A673 (cell line): Measurements from ENCODE around the gene ATP5ME. TPM values are rescaled to one million over a fixed set of nuclear protein-coding genes. Genes with fewer than 3 reads are reported as not detected.
A peak's percentile ranks its signal among the peaks of the same experiment; 100 is the strongest.

ENCODE experiments used
- BruUV-seq: library from RNA; stranded (reverse); fragments of 400-500 nt; replicated peaks from 2 replicates; lab custom pipeline; 2021; lab: Mats Ljungman, UMichigan
- CTCF ChIA-PET: fragments of 300-600 bp; sonication (Branson Sonifier 250); formaldehyde crosslinking; loops from one replicate; lab custom pipeline; 2022; ENCODE audit warnings: antibody characterized with exemption; lab: Charles Lee
- POLR2A ChIA-PET: fragments of 300-600 bp; sonication (Branson Sonifier 250); formaldehyde crosslinking; loops from one replicate; lab custom pipeline; 2022; ENCODE audit warnings: antibody characterized with exemption; ENCODE audit not compliant: low non-redundant PET; lab: Charles Lee
- DNase-seq: peaks from one replicate; pipeline ENCODE4 v3.0.0-alpha.2; 2015; ENCODE audit warnings: low spot score
- H3K27ac ChIP-seq: fragments of 200-600 bp; sonication (generic); 2 replicates; pipeline ENCODE4 v1.5.1; 2016; ENCODE audit warnings: mixed run types, low read depth, mild to moderate bottlenecking, mixed read lengths, antibody characterized with exemption, low read length; ENCODE audit not compliant: poor library complexity, severe bottlenecking
- H3K27me3 ChIP-seq: fragments of 200-600 bp; sonication (generic); replicated peaks from 2 replicates; pipeline ENCODE4 v1.6.1; 2017; ENCODE audit warnings: mixed run types, low read depth, mild to moderate bottlenecking, mixed read lengths, antibody characterized with exemption, low read length; ENCODE audit not compliant: insufficient read depth, poor library complexity
- H3K36me3 ChIP-seq: fragments of 200-600 bp; sonication (generic); 2 replicates; pipeline ENCODE4 v1.6.1; 2016; ENCODE audit warnings: mixed run types, mild to moderate bottlenecking, mixed read lengths, antibody characterized with exemption, low read length; ENCODE audit not compliant: insufficient read depth, poor library complexity, severe bottlenecking
- H3K4me1 ChIP-seq: fragments of 200-600 bp; sonication (generic); 2 replicates; pipeline ENCODE4 v1.6.1; 2017; ENCODE audit warnings: mixed run types, mild to moderate bottlenecking, mixed read lengths, antibody characterized with exemption, low read length; ENCODE audit not compliant: insufficient read depth, poor library complexity, severe bottlenecking
- H3K4me3 ChIP-seq: fragments of 200-600 bp; sonication (generic); 2 replicates; pipeline ENCODE4 v1.5.1; 2016; ENCODE audit warnings: low read depth, mixed run types, mild to moderate bottlenecking, mixed read lengths, low read length; ENCODE audit not compliant: poor library complexity, severe bottlenecking
- H3K9me3 ChIP-seq: fragments of 200-600 bp; sonication (generic); 2 replicates; pipeline ENCODE4 v1.6.1; 2016; ENCODE audit warnings: mixed run types, low read depth, mild to moderate bottlenecking, mixed read lengths, antibody characterized with exemption, low read length; ENCODE audit not compliant: poor library complexity, severe bottlenecking
- CTCF ChIP-seq: fragments of 300-800, 200-600 bp; sonication (generic); conservative IDR thresholded peaks from 2 replicates; pipeline ENCODE4 v1.5.1; 2017; ENCODE audit warnings: low read depth, mild to moderate bottlenecking, antibody characterized with exemption, low read length, moderate library complexity, mixed read lengths
- EZH2 ChIP-seq: fragments of 200-600 bp; sonication (generic); IDR thresholded peaks from 2 replicates; pipeline ENCODE4 v1.6.1; 2017; ENCODE audit warnings: borderline replicate concordance, low read depth, mild to moderate bottlenecking, mixed read lengths, antibody characterized with exemption, low read length; ENCODE audit not compliant: poor library complexity, severe bottlenecking
- intact Hi-C: fragments of 100-400 bp; cut with micrococcal nuclease; formaldehyde crosslinking; loops from one replicate; pipeline ENCODE4 v1.10.0; 2022; ENCODE audit not compliant: unreplicated experiment
- total RNA-seq: library from RNA; stranded (reverse); gene quantifications from 2 replicates; pipeline ENCODE4 v1.2.3, GENCODE V29; 2021

The ATP5ME gene
- total RNA-seq, 1 experiment from 2014 or later, result 383 TPM

GRCh38 chr4:704971-705277 is 30.8 kb upstream of the ATP5ME start:
- ChIA-PET CTCF (no interaction called here), POLR2A (no interaction called here)
- DNase-seq, result no peak
- TF ChIP-seq CTCF, result no peak
- TF ChIP-seq EZH2, result no peak
- H3K4me3 ChIP-seq, result peak overlapping the region; percentile 100
- peak overlapping the region; percentile 100 for H3K27ac ChIP-seq
- H3K9me3 ChIP-seq, result no peaks in the 10 kb centered on the region
- H3K36me3 ChIP-seq, result peaks cover 10% of the 10 kb centered on the region
- BruUV-seq, result no TSS peak
- H3K27me3 ChIP-seq, result no peaks in the 10 kb centered on the region
- intact Hi-C loops, result no loop called here
- peaks cover 4% of the 10 kb centered on the region for H3K4me1 ChIP-seq

GRCh38 chr4:704198-704891 is 30.3 kb upstream of the ATP5ME start:
- no peak for DNase-seq
- Histone ChIP-seq H3K4me1 (peaks cover 8% of the 10 kb centered on the region), H3K9me3 (no peaks in the 10 kb centered on the region), H3K4me3 (no peak overlapping the region), H3K27ac (no peak overlapping the region), H3K36me3 (peaks cover 10% of the 10 kb centered on the region), H3K27me3 (no peaks in the 10 kb centered on the region)
- ChIA-PET CTCF (no interaction called here), POLR2A (no interaction called here)
- TF ChIP-seq CTCF (no peak), EZH2 (no peak)
- BruUV-seq, result no TSS peak
- intact Hi-C loops, result no loop called here

DNA sequence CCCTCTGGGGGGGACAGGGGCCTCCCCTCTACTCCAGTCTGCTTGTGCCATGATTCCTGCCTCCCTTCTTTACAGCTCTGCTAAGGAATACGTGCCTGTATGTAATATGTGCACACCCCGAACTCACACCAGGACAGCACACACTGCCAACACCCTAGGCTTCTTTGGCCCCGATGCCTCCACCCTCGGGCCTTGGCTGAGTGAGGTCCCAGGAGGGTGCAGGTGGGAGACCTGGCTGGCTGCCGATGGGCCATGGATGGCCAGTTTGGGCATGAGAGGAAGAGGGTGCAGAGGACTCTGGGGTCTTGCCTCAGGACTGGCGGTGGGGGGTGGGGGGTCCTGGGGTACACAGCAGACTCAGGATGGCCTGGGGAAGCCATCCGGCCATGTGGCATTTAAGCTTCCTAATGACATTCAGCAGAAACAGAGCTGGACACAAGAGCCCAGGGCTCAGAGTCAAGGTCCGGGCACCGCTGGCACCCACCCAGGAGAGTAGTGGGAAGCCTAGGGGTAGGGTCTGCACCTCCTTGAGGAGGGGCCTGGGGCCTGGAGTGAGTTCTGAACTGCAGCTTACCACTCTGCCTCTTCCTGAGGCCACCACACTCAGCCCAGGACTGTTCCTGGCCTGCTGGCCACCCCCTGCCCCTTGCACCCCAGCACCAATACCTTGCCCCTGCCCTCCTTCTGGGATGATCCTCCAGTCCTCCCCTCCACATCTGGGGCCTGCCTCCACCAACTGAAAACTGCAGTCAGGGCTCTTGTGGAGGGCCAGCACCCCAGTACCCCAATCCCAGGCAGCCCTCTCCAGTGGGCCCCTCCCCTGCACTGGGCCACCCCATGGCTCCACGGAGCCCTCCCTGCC is 29.5 kb upstream of the ATP5ME start:
- no peaks in the 10 kb centered on the region for H3K27me3 ChIP-seq
- H3K36me3 ChIP-seq, result peaks cover 2% of the 10 kb centered on the region
- BruUV-seq, result no TSS peak
- CTCF ChIA-PET, result no interaction called here
- H3K9me3 ChIP-seq, result no peaks in the 10 kb centered on the region
- no peak for DNase-seq
- no peak overlapping the region for H3K4me3 ChIP-seq
- H3K27ac ChIP-seq, result no peak overlapping the region
- no peak for TF ChIP-seq EZH2
- no peak for TF ChIP-seq CTCF
- intact Hi-C loops, result no loop called here
- peaks cover 8% of the 10 kb centered on the region for H3K4me1 ChIP-seq
- POLR2A ChIA-PET, result no interaction called here
